HG03469 (cell line): ENCODE measurements around the gene DYSF.
"Not testable (repeated sequence)": the region's sequence is repeated elsewhere in the genome, so short reads cannot be mapped to it uniquely, and the experiment has no call there.

Experiments
- ATAC-seq: cut with Tn5 transposase; IDR thresholded peaks from one replicate; pipeline ENCODE4 v1.9.1; 2021; ENCODE audit warnings: mild to moderate bottlenecking, moderate library complexity, moderate number of reproducible peaks; ENCODE audit not compliant: unreplicated experiment

DYSF gene

DNA sequence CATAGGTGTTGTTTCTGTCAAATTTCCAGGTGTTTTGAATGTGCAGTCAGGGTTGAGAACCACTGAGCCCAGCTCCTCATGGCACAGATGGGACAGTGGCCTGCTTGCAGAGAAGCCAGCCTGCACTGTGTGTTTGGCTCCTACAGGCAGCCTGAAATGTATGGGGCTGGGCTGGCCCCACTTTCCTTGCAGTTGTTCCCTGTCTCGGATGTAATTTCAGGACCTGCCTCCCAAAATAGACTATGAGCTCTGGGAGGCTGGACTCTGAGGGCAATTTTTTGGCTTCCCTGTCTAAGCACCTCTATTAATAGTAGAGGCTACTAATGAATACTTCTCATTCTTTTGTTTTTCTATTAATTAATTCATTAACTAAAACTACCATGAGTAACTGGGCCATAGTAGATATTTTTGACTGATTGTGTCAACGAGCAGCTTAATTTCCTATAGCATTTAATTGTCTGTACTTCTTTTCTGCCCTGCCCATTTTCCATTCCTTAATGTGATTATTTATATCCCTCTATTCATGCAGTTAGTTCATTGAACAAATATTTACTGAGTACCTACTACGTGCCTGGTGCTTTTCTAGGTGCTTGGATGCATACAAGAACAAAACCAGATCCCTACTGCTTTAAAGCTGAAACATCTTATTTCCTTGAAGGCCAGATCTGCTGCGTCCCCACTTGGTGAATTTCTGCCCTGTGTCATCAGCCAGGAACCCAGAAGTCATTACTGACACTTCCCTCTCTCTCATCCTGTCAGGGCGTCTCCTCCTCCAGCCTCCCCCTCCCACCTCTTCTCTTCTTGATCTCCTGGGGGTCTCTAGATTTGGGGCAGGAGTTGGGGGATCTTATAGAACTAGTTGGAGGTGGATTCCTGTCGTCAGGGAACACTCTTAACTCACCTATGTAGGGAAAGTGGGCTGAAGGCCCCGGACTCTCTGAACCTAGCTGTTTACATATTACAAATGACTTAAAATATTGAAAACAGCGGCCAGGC, 16.3 kb downstream of the DYSF start:
- ATAC-seq, result no peak

- ATAC-seq, result no peak
These were observed 17.9 kb downstream of the DYSF start for GRCh38 chr2:71471276-71471675.

GRCh38 chr2:71472019-71472418, 18.7 kb downstream of the DYSF start:
- ATAC-seq, result no peak

- ATAC-seq, result no peak
These were observed 20.1 kb downstream of the DYSF start for GRCh38 chr2:71473346-71474031.

DNA sequence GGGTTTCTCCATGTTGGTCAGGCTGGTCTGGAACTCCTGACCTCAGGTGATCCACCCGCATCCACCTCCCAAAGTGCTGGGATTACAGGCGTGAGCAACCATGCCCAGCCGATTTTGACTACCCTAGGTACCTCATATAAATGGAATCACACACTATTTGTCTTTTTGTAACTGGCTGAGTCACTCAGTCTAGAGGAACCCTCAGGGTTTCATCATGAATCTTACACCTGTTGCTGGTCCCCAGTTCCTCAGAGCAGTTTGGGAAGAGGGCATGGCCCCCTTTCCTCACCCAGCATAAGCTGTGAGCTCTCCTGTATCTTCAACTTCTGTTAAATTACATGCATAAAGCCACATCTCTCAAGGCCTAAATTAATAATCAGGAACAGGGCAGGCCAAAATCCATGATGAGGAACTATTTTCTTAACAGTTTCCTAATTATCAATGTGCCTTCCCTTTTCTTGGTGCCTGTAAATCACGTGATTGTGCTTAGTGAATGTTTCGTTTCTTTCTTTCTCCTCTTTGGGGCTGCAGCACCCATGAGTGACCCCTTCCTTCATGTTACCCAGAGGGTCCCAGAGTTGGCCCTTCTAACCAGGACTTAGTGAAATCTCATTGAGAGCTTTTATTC, 20.9 kb downstream of the DYSF start:
- no peak for ATAC-seq

DNA sequence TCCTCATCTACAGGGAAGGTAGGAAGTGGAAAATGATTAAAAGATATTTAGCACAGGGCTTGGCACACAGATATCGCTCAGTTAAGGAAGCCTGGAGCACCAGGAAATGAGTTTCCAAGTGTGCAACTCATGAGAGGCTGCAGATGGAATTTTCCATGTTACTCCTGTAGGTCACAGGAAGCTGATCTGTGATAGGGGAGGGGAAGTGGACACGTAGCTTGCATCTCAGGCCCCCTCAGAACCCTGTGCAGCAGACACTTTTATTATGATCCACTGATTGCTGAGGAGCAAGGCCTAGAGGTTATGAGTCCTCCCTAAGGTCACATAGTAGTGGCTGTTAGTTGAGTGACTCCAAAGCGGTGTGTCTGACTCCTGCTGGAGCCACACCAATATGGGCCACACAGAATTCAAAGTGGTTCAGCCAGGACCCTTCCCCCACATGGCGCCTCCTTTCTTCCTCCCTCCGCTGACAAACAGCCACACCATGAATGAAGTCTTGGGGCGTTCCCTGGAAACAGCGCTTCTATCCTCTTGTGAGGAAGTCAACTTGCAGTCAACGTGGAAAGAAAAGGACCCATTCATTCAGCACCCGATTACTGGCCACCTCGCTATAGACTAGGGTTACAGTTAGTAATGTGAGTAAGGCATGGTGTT, 21.5 kb downstream of the DYSF start:
- ATAC-seq, result no peak

GRCh38 chr2:71476495-71476894, 23.1 kb downstream of the DYSF start:
- no peak for ATAC-seq

GRCh38 chr2:71477231-71477691, 23.9 kb downstream of the DYSF start:
- ATAC-seq, result no peak

DNA sequence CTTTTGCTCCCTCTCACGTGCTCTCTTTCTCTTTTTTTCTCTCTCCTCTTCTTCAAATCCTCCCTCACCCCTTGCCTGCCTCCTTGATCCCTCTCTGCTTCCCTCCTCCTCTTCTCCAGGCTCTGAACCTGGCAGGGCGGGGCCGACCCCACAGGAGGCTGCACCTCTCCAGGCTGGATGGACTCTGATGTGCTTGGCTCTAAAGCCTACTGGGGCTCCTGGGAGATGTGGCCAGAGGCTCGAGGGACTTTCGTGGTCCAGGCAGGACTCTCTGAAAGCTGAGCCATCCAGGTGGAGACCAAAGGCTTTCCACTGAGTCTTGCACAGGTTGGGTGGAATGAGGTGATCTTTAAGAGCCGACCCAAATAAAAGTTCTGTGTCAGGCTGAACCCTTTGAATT, 25.4 kb downstream of the DYSF start:
- no peak for ATAC-seq

DNA sequence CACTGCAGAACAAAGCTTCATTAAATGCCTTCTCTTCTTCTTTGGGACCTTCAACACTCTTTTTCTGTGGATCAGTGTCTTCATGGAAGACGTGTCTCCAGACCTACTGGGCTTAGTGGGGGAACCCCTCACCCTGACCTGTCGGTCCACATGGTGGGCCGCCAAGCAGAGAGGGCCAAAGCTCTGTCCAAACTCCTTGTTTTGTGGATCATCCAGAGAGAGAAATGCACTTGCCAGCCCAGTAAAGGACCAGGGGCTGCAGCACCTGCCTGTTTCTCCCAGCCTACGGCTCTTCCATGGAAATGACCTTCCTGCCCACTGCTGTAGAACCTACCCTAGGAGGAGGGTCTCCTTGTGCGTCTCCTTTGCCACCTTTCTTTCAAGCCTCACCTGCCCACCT, 25.9 kb downstream of the DYSF start:
- no peak for ATAC-seq

- ATAC-seq, result no peak
These were observed 27.8 kb downstream of the DYSF start for GRCh38 chr2:71481111-71481510.

DNA sequence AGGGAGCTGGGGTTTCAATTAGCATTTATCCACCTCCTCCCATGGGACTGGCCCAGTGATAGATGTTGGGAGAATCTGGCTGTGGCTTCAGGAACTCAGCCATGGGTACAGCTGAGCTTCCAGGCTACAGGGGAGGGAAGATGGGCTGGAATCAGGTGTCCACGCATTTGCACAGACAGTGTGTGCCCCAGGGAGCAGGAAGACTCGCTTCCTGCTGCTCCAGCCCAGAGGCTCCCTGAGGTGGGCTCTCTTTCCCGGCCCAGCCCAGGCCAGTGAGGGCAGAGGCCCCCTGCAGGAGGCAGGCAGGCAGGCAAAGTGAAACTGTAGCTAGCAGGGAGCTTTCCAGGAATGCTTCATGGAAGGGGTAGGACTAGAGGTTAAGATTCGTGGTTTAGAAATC, 28.7 kb downstream of the DYSF start:
- ATAC-seq, result no peak

GRCh38 chr2:71483246-71483645, 29.9 kb downstream of the DYSF start:
- no peak for ATAC-seq

DNA sequence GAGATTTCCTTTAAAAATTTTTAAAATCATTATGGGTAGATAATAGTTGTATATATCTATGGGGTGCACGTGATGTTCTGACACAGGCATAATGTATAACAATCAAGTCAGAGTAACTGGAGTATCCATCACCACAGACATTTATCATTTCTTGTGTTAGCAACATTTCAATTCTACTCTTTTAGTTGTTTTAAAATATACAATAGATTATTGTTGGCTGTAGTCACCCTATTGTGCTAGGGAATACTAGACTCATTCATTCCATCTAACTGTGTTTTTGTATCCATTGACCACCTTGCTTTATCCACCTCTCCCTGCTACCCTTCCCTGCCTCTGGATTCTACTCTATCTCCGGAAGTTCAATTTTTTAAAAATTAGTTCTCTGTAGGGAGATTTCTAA, 31.0 kb downstream of the DYSF start:
- ATAC-seq, result no peak

DNA sequence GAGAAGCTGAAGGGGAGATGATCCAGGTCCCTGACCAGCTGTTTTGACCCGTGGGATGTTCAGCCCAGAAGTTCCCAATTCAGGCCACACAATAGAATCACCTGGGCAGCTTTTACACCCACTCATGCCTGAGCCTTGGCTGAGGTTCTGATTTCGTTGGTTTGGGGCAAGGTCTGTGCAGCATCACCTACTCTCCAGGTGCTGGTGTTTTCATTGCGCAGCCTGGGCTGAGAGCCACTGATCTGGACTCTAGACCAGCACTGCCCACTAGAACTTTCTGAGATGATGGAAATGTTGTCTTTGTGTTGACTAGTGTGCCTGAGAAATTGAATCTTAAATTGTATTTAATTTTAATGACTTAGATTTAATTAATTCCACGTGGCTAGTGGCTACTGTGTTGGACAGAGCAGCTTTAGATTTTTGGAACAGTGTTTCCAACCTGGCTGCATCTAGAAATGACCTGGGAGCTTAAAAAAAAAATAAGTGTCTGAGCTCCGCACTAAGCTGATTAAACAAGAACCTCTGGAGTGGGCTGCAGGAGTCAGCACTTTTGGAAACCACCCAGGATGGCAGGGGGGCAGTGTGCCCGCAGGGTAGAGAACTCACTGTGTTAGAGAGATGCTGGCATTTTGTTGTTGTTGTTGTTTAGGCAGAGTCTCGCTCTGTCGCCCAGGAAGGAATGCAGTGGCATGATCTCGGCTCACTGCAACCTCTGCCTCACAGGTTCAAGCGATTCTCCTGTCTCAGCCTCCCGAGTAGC, 33.7 kb downstream of the DYSF start:
- no peak for ATAC-seq

DNA sequence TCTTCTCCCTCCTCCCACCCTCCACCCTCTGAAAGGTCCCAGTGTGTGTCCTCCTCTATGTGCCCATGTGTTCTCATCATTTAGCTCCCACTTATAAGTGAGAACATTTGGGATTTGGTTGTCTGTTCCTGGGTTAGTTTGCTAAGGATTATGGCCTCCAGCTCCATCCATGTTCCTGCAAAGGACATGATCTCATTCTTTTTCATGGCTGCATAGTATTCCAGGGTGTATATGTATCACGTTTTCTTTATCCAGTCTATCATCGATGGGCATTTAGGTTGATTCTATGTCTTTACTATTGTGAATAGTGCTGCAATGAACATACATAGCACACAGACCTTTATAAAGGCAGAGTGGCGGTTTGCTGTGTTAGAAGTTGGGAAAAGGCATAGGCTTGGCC, 38.2 kb downstream of the DYSF start:
- ATAC-seq, result not testable (repeated sequence)

- no peak for ATAC-seq
These were observed 38.8 kb downstream of the DYSF start for GRCh38 chr2:71492112-71492511.

DNA sequence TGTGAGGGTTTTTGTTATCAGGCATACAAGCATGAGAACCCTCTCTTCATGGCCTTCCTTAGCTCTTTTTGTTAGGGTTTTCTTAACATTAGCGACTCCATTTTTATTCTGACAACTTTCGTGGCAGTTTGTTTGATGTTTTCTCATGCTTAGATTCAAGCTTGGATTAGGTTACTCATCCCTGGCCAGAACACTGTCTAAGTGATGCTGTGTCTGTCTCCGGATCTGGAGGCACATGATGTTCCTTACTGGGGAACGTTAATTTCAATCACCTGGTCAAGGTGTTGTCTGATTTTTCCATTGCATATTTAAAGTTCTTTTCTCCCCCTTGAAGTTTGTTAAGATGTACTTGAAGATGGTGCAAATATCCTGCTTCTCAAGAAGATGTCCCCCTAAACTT, 40.7 kb downstream of the DYSF start:
- ATAC-seq, result no peak

- no peak for ATAC-seq
These were observed 41.3 kb downstream of the DYSF start for GRCh38 chr2:71494523-71495155.
